ENCODE results near the gene PTPRN2.
A peak's percentile ranks its signal among the peaks of the same experiment; 100 is the strongest.

The PTPRN2 gene

GRCh38 chr7:158501393-158502067 lies 86.1 kb downstream of the PTPRN2 start:
- no peak overlapping the region for H3K27ac ChIP-seq
- TF ChIP-seq ZFX (IDR thresholded peaks at IDR 0.05; ENCODE audit: borderline replicate concordance): no peak
- TF ChIP-seq CTCF (IDR thresholded peaks at IDR 0.05): no peak

DNA sequence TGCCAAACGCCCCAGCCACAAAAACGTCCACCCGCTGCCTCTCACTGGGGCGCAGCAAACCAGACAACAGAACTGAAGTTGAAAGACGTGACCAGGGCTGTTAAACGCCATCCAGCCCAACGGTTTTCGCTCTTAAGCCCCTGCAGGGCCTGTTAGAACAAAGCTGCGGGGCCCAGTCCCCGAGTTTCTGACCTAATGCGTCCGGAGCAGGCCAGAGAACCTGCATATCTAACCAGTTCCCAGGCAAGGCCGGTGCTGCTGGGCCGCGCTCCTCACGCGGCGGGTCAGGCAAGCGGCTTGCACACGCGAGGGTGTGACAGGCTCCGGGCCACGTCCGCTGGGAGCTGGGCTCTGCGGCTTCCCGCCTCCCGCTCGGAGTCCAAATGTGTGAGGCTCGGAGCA lies 87.0 kb downstream of the PTPRN2 start:
- no peak for TF ChIP-seq ZFX (IDR thresholded peaks at IDR 0.05; ENCODE audit: borderline replicate concordance)
- TF ChIP-seq CTCF (IDR thresholded peaks at IDR 0.05): no peak
- H3K27ac ChIP-seq: no peak overlapping the region

DNA sequence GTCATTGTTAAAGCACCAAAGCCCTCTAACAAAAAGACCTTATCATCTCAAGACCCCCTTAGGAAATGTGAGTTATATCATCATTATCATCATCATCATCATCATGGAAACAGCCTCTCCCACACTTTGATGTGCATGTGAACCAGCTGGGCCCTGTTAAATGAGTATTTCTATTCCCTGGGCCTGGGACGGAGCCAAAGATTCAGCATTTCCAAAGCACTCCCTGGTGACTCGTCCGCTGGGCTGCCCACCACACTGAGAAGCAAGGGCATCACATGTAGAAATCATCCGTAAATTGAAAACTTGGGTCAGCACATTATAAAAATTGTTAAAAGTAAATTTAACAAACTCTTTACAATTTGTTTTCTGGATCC lies 88.6 kb downstream of the PTPRN2 start:
- 0 out of 2 replicates have a peak overlapping the region, but pooled peaks have one; percentile 6 for H3K27ac ChIP-seq
- TF ChIP-seq ZFX (IDR thresholded peaks at IDR 0.05; ENCODE audit: borderline replicate concordance) (no peak), CTCF (IDR thresholded peaks at IDR 0.05) (no peak)

DNA sequence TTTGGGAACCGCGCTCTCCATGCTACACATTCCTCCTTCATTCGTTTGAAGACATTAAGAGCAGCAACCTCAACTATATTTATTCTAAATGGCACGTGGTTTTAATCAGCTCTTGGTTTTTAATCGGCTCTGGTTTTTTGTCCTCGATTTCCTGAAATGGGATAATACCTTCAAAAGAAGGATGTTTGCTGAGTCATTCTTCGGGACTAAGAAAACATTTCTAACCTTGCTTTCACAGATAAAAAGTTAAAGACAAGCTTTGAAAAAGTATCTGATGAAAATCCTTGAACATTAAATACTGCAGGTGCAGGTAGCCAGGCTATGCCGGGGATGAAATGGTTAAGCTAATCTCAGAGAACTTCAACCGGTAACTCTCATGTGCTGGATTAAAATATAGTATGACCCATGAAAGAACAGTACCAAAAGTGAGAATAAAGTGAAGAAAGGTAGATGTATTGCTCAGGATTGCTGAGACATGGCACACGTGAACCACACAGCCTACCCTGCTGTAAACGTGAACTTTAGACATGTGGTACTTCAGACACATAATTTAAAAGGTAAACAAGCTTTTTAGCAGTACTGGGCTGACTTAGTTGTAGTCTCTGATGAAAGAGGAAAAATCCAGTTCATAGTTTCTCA lies 89.1 kb downstream of the PTPRN2 start:
- no peak for TF ChIP-seq ZFX (IDR thresholded peaks at IDR 0.05; ENCODE audit: borderline replicate concordance)
- TF ChIP-seq CTCF (IDR thresholded peaks at IDR 0.05): no peak
- H3K27ac ChIP-seq: peak overlapping the region; percentile 6; the same call in 1 of the 2 replicates

DNA sequence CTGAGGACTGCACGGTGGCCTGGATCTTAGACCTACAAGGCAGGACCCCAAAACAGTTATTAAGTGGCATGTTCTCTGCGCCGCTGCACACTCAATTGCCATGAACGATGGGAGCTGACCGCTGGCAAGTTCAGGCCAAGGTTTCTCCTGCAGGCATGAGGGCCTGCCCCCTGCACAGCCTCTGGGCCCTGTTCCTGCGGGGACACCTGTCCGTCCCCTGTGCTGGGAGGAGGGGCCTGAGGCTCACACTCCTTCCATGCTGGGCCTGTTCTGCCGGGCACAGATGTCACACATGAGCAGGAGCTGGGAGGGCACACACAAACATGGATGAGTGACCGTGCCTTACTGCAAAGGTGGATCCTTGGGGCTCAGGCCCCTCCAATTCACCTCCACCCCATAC lies 90.0 kb downstream of the PTPRN2 start:
- no peak for TF ChIP-seq ZFX (IDR thresholded peaks at IDR 0.05; ENCODE audit: borderline replicate concordance)
- no peak for TF ChIP-seq CTCF (IDR thresholded peaks at IDR 0.05)
- H3K27ac ChIP-seq: no peak overlapping the region

- no peak overlapping the region for H3K27ac ChIP-seq
- TF ChIP-seq ZFX (IDR thresholded peaks at IDR 0.05; ENCODE audit: borderline replicate concordance) (no peak), CTCF (IDR thresholded peaks at IDR 0.05) (no peak)
Observed at GRCh38 chr7:158495786-158496185, 91.8 kb downstream of the PTPRN2 start.

GRCh38 chr7:158495216-158495615 lies 92.4 kb downstream of the PTPRN2 start:
- H3K27ac ChIP-seq: no peak overlapping the region
- TF ChIP-seq ZFX (IDR thresholded peaks at IDR 0.05; ENCODE audit: borderline replicate concordance): no peak
- peak; percentile 9; the same call in 1 of the 2 replicates for TF ChIP-seq CTCF (IDR thresholded peaks at IDR 0.05)
